Ovary (tissue), 3 donors: Measurements from ENCODE around the gene MTHFD1L.
"Not testable (repeated sequence)": the region's sequence is repeated elsewhere in the genome, so short reads cannot be mapped to it uniquely, and the experiment has no call there.

Source experiments
- CTCF ChIP-seq, 3 donors: fragments of 450-650 bp in 2 of 3; fragments of 200-600 bp in 1 of 3; IDR thresholded peaks; one replicate each; pipeline versions ENCODE4 v1.5.1 to v1.8.0; 2016 to 2022; ENCODE audit warnings: antibody characterized with exemption in 3 of 3, mild to moderate bottlenecking in 1 of 3
- EP300 ChIP-seq: sonication (generic); formaldehyde crosslinking; IDR thresholded peaks from one replicate; pipeline ENCODE4 v1.6.1; 2017; ENCODE audit warnings: antibody characterized with exemption
- POLR2A ChIP-seq: fragments of 450-650 bp; IDR thresholded peaks from one replicate; pipeline ENCODE4 v1.6.1; 2017; ENCODE audit warnings: antibody characterized with exemption, mild to moderate bottlenecking, moderate library complexity
- donor health status: DM: no; HTN: no; CAD: no.

- not testable (repeated sequence) for TF ChIP-seq CTCF (IDR thresholded peaks at IDR 0.05); POLR2A; EP300
These were observed 247.4 kb downstream of the MTHFD1L start for GRCh38 chr6:151112884-151113283.
